GM15510 (cell line): ENCODE measurements around the gene NBEAL1.

ENCODE experiments used
- POLR2A ChIP-seq: IDR thresholded peaks from 3 replicates; pipeline ENCODE4 v1.6.1; 2011; ENCODE audit warnings: borderline replicate concordance; ENCODE audit not compliant: insufficient read length; ENCODE audit errors: extremely low read depth

Gene NBEAL1

GRCh38 chr2:203175371-203175770, 160.7 kb downstream of the NBEAL1 start:
- no peak for TF ChIP-seq POLR2A

DNA sequence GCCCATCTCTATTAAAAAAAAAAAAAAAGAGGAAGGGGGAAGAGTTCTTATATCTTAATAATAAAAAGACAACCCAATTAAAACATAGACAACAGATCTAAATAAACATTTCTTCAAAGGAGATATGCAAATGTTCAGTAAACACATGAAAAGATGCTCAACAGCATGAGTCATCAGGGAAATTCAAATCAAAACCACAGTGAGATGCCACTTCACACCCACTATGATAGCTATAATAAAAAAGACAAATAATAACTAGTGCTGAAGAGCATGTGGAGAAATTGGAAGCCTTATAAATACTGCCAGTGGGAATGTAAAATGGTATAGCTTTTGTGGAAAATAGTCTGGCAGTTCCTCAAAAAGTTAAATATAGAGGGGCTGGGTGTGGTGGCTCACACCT, 162.7 kb downstream of the NBEAL1 start:
- no peak for TF ChIP-seq POLR2A

- TF ChIP-seq POLR2A = no peak
Observed at GRCh38 chr2:203185864-203186263, 171.2 kb downstream of the NBEAL1 start.

- no peak for TF ChIP-seq POLR2A
Observed at GRCh38 chr2:203191961-203192360, 177.3 kb downstream of the NBEAL1 start.

GRCh38 chr2:203195331-203196036, 180.8 kb downstream of the NBEAL1 start:
- no peak for TF ChIP-seq POLR2A

- no peak for TF ChIP-seq POLR2A
Observed at GRCh38 chr2:203200866-203201265, 186.2 kb downstream of the NBEAL1 start.

DNA sequence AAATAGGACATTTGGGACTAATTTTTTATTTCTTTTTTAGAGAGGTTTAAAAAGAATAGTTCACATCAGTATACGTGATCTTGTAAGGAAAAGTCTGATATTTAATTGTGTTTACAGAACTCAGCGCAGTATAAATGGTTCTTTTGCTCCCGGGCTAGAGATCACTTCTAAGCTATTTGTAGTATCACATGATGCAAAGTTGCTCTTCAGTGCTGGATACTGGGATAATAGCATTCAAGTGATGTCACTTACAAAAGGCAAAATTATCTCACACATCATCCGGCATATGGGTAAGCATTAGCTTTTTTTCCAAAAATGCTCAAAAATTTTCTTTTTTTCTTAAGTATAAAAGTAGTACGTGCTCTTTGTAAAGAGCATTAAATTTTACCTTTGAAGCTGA, 186.8 kb downstream of the NBEAL1 start:
- TF ChIP-seq POLR2A = no peak

- no peak for TF ChIP-seq POLR2A
Observed at GRCh38 chr2:203209538-203209937, 194.9 kb downstream of the NBEAL1 start.

DNA sequence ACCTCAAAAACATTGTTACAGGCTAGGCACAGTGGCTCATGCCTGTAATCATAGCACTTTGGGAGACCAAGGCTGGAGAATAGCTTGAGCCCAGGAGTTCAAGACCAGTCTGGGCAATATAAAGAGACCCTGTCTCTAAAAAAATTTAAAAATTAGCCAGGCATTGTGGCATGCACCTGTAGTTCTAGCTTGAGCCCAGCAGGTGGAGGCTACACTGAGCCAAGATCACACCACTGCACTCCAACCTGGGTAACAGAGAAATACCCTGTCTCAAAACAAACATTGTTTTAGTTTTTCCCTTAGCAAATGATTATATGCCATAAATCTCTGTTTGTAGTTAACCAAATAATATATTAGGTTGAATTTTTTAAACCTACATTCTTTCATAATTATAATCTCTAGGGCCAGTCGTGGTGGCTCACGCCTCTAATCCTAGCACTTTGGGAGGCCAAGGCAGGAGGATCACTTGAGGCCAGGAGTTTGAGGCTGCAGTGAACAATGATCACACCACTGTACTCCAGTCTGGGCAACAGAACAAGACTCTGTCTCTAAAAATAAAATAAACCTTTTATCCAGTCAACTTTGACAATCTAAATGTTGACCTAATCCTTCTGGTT, 210.9 kb downstream of the NBEAL1 start:
- TF ChIP-seq POLR2A = no peak

GRCh38 chr2:203237346-203238238, 222.9 kb downstream of the NBEAL1 start:
- no peak for TF ChIP-seq POLR2A

DNA sequence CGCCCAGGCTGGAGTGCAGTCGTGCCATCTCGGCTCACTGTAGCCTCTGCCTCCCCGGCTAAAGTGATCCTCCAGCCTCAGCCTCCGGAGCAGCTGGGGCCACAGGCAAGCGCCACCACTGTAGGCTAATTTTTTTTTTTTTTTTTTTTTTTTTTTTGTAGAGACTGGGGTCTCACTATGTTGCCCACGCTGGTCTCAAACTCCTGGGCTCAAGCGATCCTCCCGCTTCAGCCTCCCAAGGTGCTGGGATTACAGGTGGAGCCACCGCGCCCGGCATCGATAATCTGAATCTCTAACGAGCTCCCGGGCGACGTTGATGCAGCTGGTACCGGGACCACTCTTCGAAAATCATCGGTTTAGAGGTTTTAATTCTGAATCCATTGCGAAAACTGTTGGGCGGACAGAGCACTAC, 223.6 kb downstream of the NBEAL1 start:
- TF ChIP-seq POLR2A = no peak

- TF ChIP-seq POLR2A = peak; percentile 97
Observed at GRCh38 chr2:203238704-203239526, 224.2 kb downstream of the NBEAL1 start, which contains the start of gene CYP20A1. CYP20A1 (plus strand) TSS chr2:203239018; CDS start chr2:203239063, 45 bp downstream.

DNA sequence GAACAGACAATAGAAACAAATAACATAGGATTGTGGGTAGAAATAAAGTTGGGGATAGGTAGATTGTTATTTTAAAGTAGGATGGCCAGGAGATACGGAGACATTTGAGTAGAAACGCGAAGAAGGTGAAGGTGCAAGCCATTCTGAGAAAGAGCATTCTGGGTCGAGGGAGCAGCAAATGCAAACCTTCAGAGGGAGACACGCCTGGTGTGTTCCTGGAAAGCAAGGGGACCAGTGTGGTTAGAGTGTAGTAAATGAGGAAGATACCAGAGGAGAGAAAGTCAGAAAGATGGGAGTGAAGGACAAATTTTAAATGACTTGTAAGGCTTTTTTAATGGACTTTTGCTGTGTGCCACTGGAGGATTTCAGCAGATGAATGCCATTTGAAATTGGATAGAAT, 225.8 kb downstream of the NBEAL1 start:
- no peak for TF ChIP-seq POLR2A

GRCh38 chr2:203242518-203242917, 227.8 kb downstream of the NBEAL1 start:
- no peak for TF ChIP-seq POLR2A
